Measurements from ENCODE around the gene TACC3.

TACC3 gene

GRCh38 chr4:1693131-1693896 lies 28.0 kb upstream of the TACC3 start (continued):
- TF ChIP-seq PRDM2 (tag by site-specific recombination; IDR thresholded peaks at IDR 0.05; ENCODE audit: borderline replicate concordance) = no peak
- no peak for TF ChIP-seq ZFP37 (tag by site-specific recombination; IDR thresholded peaks at IDR 0.05)
- no peak for TF ChIP-seq ZNF132 (tag by site-specific recombination; IDR thresholded peaks at IDR 0.05; ENCODE audit: borderline replicate concordance)
- TF ChIP-seq HOXD13 (CRISPR knock-in tag; IDR thresholded peaks at IDR 0.05; ENCODE audit: borderline replicate concordance) = no peak
- no peak for TF ChIP-seq ATF2 (tag by site-specific recombination; IDR thresholded peaks at IDR 0.05; ENCODE audit: low read depth)
- TF ChIP-seq ZNF513 (tag by site-specific recombination; IDR thresholded peaks at IDR 0.05) = no peak
- TF ChIP-seq KLF9 (tag by site-specific recombination; IDR thresholded peaks at IDR 0.05; ENCODE audit: low read depth) = 0 out of 2 replicates have a peak, but pooled peaks have one; percentile 13
- TF ChIP-seq ZNF529 (tag by site-specific recombination; IDR thresholded peaks at IDR 0.05; ENCODE audit: insufficient replicate concordance) = no peak
- peak; percentile 44; the same call in 1 of the 2 replicates for TF ChIP-seq TRIM28 (IDR thresholded peaks at IDR 0.05; ENCODE audit: borderline replicate concordance, low read length)
- no peak for TF ChIP-seq ZBTB26 (tag by site-specific recombination; optimal IDR thresholded peaks at IDR 0.05)
- TF ChIP-seq ZBTB48 (tag by site-specific recombination; IDR thresholded peaks at IDR 0.05) = no peak
- 0 out of 2 replicates have a peak, but pooled peaks have one; percentile 25 for TF ChIP-seq ZEB2 (tag by site-specific recombination; IDR thresholded peaks at IDR 0.05)
- TF ChIP-seq ZSCAN4 (tag by site-specific recombination; IDR thresholded peaks at IDR 0.05) = peak; percentile 72
- no peak for TF ChIP-seq ZNF449 (tag by site-specific recombination; IDR thresholded peaks at IDR 0.05)
- TF ChIP-seq ZNF843 (tag by site-specific recombination; IDR thresholded peaks at IDR 0.05) = no peak
- TF ChIP-seq KLF10 (tag by site-specific recombination; IDR thresholded peaks at IDR 0.05) = no peak
- TF ChIP-seq ZNF335 (tag by site-specific recombination; conservative IDR thresholded peaks at IDR 0.05) = no peak
- TF ChIP-seq ZNF580 (tag by site-specific recombination; IDR thresholded peaks at IDR 0.05) = no peak
- TF ChIP-seq ZNF223 (tag by site-specific recombination; IDR thresholded peaks at IDR 0.05) = no peak
- no peak for TF ChIP-seq ZSCAN30 (tag by site-specific recombination; IDR thresholded peaks at IDR 0.05)
- TF ChIP-seq ZNF830 (tag by site-specific recombination; IDR thresholded peaks at IDR 0.05; ENCODE audit: low read depth) = no peak
- TF ChIP-seq TCF7L2 (IDR thresholded peaks at IDR 0.05; ENCODE audit: borderline replicate concordance, low read depth, low read length) = no peak
- TF ChIP-seq CTCF (tag by site-specific recombination; IDR thresholded peaks at IDR 0.05) = peak; percentile 34; the same call in 1 of the 2 replicates
- no peak for TF ChIP-seq KLF1 (tag by site-specific recombination; IDR thresholded peaks at IDR 0.05)

Data from HEK293 (cell line).